ENCODE measurements around the gene KIF4A.

DNA sequence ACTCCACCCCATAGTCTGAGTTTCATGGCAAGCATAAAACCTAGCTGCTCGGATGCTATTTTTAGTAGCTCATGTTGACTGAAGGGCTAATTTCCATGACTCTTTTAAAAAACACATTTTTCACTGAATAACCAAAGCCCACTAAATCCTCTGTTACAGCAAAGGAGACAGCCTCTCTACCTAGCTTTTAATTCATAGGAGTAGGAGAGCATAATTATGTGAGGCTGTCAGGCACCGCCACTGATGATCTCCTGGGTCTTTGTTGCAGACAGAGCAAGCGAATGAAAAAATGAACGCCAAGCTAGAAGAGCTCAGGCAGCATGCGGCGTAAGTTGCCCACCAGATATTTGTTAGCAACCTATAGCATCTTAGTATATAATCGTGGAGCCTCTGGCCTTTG lies 53.5 kb downstream of the KIF4A start:
- TF ChIP-seq, protein P1, sequence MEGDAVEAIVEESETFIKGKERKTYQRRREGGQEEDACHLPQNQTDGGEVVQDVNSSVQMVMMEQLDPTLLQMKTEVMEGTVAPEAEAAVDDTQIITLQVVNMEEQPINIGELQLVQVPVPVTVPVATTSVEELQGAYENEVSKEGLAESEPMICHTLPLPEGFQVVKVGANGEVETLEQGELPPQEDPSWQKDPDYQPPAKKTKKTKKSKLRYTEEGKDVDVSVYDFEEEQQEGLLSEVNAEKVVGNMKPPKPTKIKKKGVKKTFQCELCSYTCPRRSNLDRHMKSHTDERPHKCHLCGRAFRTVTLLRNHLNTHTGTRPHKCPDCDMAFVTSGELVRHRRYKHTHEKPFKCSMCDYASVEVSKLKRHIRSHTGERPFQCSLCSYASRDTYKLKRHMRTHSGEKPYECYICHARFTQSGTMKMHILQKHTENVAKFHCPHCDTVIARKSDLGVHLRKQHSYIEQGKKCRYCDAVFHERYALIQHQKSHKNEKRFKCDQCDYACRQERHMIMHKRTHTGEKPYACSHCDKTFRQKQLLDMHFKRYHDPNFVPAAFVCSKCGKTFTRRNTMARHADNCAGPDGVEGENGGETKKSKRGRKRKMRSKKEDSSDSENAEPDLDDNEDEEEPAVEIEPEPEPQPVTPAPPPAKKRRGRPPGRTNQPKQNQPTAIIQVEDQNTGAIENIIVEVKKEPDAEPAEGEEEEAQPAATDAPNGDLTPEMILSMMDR (conservative IDR thresholded peaks at IDR 0.05 in 1 of 2, IDR thresholded peaks at IDR 0.05 in 1 of 2; ENCODE audit: extremely low read depth in 1 of 2, insufficient read depth in 1 of 2, low read depth in 1 of 2, low read length in 2 of 2) = no peak
- TF ChIP-seq EZH2 (IDR thresholded peaks at IDR 0.05; ENCODE audit: borderline replicate concordance, low read length) = no peak

All from mammary epithelial cell (primary cell).